Loucy (cell line): Measurements from ENCODE around the gene ZNF407.

Experiments used
- CTCF ChIP-seq: fragments of 200-600 bp; sonication (generic); conservative IDR thresholded peaks from 2 replicates; pipeline ENCODE4 v1.5.1; 2014; ENCODE audit warnings: mild to moderate bottlenecking, antibody characterized with exemption, low read length
- EZH2phosphoT487 ChIP-seq: fragments of 200-600 bp; IDR thresholded peaks from 2 replicates; pipeline ENCODE4 v1.6.1; 2018; ENCODE audit warnings: antibody characterized with exemption, mild to moderate bottlenecking, moderate library complexity, borderline replicate concordance

GRCh38 chr18:74608681-74609080 is 11.0 kb downstream of the ZNF407 start:
- TF ChIP-seq CTCF (no peak), EZH2phosphoT487 (no peak)
